Globus pallidus (tissue), 1 donor: ENCODE results near the gene RIN1.

Experiments used
- DNase-seq: peaks from one replicate; pipeline ENCODE4 v3.0.0-alpha.2; 2015; ENCODE audit warnings: low spot score

RIN1 gene

DNA sequence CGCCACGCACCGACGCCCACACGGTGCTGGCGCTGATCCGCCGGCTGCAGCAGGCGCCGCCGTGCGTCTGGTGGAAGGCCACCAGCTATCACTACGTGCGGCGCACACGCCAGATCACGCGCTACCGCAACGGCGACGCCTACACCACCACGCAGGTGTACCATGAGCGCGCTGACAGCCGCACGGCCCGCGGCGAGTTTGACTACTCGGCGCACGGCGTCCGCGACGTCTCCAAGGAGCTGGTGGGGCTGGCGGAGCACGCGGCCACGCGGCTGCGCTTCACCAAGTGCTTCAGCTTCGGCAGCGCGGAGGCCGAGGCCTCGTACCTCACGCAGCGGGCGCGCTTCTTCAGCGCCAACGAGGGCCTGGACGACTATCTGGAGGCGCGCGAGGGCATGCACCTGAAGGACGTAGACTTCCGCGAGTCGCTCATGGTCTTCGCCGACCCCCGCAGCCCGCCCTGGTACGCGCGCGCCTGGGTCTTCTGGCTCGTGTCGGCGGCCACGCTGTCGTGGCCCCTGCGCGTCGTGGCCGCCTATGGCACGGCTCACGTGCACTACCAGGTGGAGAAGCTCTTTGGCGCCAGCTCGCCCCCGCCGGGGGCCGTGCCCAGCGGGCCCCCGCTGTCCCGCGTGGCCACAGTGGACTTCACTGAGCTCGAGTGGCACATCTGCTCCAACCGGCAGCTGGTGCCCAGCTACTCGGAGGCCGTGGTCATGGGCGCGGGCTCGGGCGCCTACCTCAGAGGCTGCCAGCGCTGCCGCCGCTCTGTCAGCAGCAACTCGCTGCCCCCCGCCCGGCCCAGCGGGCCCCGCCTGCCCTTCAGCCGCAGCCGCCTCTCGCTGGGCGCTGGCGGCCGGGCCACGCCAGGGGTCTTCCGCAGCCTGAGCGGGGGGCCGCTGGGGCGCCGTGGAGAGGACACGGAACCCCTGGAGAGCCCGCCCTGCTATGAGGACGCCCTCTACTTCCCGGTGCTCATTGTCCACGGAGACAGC lies 41.3 kb downstream of the RIN1 start:
- DNase-seq, result no peak

DNA sequence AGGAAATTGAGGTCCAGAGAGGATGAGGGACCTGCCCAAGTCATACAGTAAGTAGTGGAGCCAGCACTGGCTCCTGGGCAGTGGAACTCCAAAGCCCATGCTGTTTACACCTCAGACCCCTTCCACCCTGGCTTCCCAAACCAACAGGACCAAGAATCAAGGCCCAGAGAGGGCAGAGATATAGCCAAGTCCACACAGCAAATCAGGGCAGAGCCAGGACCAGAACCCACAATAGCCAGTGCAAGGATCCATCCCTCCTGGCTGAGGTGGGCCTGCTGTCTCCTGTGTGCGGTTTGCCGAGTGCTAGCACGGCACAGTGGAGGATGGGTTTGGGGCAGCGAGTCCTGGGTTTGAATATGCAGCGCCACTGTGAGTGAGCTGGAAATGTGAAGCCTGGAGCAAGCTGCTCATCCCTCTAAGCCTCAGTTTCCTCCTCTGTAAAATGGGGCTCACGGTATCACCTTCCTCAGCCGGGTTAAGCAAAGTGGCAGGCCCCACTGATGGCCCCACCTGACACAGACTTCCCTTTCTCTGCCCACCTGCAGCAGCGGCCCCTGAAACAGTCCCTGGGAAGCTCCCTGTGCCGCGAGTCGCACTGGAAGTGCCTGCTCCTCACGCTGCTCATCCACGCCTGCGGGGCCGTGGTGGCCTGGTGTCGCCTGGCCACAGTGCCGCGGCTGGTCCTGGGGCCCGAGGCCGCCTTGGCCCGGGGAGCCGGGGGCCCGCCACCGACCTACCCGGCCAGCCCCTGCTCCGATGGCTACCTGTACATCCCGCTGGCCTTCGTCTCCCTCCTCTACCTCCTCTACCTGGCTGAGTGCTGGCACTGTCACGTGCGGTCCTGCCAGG lies 42.2 kb downstream of the RIN1 start:
- DNase-seq, result no peak

DNA sequence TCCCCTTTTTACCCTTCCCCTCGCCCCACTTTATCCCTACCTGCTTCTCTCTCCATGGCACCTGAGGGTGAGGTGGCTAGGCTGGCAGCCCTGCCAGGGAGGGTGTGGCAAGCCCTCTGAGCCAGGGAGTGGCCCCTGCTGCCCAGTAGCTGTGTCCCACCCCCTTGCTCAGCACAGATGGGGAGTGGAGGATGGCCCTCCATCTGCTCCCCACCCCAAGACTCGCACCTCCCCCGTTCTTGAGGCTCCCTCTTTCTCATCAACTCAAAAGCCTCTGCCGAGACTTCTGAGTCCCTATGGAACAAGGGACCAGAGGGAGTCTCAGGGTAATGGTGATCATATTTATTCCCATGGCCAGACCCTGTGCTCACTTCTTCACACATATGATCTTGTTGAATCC lies 42.9 kb downstream of the RIN1 start:
- no peak for DNase-seq

DNA sequence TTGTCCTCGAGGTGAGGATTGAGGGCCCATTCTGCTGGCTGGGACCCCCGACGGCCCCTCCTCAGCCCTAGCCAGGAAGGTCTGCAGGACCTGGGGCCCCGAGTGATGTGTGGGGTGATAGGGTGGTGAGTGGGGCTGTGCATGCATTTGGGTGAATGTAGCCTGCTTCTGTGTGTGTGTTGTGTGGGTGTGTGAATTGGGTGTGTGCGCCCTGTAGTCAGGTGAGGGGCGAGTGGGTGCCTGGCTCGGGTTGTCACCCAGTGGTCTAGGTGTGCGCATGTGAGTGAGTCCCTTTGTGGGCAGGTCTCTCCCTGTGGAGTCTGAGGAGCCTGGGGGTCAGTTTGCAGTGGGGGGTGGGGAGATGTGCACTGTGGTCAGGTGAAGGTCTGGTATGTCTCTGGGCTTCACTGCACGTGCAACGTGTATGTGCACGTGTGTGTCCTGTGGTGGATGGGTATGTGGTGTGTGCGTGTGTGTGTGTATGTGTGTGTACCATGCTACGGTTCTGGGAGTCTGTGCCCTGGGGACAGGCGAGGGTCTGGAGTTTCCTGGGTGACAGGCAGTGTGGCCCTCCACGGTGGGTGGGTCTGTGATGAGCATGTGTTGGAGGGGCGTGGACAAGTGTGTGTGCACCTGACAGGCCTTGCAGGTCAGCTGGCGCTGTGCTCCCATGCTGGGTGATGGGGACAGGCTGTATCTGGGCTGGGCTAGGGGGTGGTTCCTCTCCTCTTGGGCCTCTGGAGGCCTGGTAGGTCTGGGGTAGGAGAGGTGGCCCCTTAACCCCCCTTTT lies 43.5 kb downstream of the RIN1 start:
- no peak for DNase-seq

DNA sequence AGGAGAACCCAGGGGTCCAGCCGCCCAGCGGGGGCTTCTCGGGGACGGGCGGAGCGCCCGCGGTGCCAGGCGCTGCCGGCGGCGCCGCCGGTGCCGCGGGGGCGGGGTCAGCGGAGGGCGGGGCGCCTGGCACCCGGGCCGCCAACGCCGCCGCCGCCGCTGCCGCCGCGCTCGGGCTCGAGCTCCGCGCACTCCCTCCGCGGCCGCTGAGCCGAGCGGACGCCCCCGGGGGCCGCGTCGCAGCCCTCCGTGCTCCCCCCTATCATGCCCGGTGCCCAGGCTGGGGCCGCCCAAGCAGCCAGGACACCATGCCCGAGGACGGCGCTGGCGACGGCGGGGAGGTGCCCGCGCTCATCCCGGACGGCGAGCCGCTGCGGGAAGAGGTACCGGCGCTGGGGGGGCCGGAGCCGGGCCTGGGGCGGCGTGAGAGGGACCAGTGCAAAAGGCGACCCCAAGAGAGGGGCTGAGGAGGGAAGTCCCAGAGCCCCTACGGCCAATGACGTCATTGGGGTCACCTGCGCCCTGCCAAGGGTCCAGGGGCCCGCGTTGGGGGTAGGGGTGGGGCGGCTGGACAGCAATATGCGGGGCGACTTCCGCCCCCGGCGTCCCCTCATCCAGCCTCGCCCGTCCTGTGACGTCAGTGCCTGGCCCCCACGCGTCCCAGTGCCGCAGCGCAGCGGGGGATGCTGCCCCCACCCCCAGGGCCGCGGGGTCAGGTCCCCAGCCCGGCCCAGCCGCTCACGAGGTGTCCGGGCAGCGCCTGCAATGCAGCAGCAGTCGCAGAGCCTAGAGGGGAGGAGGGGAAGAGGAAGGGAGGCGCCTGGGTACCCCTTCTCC lies 44.3 kb downstream of the RIN1 start, which contains the start of gene TMEM151A:
Gene TMEM151A (plus strand): TSS at position 189 of the 837 bp plus-strand sequence. CDS start 120 bp downstream, at position 309.
- peak; percentile 66 for DNase-seq

DNA sequence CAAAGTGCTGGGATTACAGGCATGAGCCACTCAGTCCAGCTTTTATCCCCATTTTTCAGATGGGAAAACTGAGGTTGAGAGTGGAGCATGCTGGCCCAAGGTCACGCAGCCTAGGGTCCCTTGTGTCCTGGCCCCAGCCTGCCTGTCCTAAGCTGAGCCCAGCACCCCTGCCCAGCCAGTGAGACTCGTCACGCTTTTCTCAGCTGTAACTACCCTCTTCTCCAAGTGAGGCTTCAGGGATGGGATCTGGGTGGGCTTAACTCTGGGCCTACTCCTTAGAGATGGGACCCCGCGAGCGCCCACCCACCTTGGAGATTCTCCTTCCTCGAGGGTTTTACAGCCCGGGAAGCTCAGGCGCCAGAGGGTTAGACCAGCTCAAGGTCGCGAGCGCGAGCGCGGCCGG lies 44.9 kb downstream of the RIN1 start:
- no peak for DNase-seq

DNA sequence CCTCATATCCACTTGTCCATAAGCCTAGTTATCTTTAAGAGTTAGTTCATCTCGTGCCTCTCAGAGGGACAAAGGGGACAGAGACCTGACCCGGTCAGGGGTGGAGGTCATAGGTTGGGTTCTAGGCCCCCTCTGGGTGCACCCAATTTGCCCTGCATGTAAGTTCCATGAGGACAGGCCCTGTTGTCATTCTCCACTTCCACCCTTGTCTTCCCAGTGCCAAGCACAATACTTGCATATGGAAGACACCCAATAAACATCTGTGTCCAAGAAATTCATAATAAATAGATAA lies 46.0 kb downstream of the RIN1 start:
- no peak for DNase-seq

DNA sequence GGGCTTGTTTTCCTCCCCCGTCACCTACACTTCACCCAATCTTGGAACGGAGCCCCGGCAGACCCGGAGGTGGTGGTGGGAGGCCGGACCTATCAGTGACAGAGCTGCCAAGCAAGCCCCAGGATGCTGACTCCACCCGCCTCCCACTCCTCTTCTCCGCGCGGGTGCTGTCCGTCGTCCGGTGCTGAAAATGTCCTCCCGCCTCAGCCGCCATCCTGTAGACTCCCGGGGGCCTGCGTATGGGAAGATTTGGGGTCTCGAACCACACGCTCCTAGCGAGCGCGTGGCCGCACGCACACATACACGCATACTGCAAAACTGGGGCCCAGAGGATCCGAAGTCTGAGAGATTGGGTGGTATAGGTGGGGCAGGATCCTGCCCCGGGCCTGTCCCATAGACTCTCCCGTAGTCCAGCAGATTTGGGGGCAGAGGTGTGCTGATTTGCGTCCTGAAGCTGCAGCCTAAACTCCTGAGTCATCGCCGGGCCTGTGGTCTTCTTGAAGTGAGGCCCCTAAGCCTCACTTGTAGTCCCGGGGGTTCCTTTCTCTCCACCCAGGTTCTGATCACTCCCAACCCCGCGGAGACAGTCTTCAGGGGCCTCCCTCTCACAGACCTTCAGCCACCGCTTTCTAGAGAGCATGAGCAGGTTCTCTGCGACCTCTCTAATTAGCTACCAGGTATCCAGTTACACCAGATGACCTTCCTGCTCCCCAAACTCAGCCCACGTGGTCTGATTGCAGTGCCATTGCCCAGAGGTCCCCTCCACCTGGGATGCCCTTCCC lies 46.5 kb downstream of the RIN1 start:
- no peak for DNase-seq

DNA sequence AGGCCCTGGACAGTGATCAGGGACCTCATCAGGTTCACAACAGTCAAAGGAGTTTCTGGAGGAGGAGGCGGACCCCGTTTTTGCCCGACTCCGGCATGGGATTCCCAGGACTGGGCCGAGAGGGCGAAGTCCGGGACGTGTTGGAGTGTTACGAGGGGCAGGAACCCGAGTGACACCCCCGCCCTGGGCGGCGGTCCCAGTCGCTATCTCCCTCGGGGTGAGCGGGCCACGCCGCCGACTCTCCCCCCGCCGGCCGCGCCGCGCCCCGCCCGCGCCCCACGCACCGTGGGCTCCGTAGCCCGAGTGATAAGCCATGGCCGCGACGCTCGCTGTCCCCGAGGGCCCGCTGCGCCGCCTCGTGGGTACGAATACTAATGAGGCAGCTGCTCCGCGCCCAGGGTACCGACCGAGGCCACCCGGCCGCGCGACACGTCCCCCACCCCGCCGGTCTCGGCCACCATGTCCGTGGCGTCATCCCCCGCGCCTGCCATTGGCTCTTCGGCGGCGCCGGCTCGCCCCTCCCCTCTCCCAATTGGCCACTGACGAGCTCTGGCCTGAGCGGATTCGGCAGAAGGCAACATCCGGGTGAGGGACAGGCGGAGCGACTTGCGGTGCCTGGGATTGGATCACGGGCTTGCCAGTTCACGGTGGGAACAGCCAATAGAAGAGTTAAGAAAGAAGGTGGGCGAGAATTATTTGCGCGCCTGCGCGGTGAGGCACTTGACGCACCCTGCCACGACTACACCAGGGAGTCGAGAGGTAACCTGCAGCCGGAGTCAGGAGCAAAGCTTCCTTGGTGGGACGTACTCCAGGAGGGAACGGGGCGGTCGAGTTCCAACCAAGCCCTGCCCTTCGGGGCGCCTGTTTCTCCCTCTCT lies 47.3 kb downstream of the RIN1 start, which contains the start of gene YIF1A:
Gene YIF1A (minus strand): TSS at position 473 of the 877 bp plus-strand sequence. CDS start 158 bp downstream, at position 315.
- DNase-seq, result peak; percentile 99

DNA sequence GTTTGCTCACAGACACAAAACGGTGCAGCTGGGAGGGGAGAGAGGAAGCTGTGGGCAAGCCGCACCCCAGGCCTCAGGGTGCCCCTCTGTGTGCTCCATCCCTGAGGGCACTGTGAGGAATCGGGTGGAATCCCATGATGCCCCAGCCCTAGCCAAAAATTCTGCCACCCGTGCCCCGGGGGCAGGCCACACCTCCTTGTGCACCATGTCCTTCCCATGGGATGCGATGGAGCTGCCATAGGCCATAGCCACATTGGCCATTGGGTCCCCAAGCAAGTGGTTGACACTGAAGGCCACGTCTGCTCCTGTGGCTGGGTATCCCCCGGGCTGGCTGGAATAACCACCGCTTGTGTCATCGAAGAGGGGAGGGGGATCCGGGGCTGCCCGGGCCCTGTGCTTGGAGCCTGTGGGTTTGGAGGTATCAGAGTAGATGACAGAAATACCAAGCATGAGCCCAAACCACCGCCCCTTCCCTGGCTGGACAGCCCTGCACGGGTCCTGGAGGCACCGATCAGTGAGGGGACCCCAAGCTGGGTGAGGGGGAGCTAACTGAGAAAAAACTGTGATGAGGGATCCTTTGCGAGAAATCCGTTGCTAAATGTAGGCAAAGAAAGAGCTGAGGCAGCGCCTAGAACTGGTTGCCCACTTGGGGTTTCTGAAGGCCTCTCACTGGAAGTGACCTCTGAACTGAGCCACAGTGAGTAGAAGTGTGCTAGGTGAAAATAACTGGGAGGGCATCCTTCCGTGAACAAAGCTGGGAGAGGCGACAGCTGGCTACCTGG lies 48.2 kb downstream of the RIN1 start:
- no peak for DNase-seq

DNA sequence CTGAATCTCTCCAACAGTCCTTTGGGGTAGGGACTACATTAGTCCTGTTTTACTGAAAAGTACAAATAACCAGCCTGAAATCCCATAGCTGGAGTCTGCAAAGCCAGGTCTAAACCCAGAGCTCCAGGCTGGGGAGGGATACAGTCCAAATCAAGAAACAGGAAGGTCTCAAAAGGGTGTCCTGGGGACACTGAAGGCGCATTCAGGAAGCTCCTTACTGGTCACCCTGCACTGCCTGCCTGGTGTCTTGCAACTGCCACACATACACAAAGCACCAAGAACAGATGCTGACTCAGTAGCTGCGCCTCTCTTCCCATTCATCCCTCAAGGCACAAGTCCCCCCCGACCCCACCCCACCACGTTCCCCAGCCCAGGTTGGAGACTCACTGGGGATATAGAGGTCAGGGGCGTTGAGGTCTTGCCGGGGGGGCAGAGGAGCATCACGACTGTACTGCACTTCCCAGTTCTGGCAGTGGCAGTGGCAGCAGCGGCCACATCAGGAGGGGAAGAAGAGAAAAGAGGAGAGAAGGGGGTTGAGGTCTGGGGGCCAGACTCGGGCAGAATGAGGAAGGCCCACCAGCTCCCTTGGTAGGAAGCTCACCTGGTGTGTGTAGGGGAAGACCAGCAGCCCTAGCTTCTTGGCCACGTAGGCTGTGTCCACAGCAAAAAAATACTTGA lies 48.9 kb downstream of the RIN1 start:
- no peak for DNase-seq

DNA sequence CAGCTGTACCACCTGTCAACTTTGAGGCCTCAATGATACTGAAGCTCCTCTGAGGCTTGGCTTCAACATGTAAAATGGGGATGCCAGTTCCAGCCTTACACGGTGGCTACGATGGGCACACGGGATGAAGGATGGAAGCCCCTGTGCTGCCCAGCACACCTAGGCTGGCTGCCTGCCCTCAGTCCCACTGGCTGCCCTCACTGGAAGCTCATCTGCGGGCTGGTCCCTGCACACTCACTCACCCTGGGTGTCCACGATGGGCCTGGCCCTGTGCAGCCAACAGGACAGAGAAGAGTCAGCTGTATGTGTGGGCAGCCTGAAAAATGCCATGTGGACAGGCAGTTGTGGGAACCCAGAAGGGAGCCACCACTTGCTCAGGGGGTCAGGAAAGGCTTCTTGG lies 49.5 kb downstream of the RIN1 start:
- DNase-seq, result no peak

DNA sequence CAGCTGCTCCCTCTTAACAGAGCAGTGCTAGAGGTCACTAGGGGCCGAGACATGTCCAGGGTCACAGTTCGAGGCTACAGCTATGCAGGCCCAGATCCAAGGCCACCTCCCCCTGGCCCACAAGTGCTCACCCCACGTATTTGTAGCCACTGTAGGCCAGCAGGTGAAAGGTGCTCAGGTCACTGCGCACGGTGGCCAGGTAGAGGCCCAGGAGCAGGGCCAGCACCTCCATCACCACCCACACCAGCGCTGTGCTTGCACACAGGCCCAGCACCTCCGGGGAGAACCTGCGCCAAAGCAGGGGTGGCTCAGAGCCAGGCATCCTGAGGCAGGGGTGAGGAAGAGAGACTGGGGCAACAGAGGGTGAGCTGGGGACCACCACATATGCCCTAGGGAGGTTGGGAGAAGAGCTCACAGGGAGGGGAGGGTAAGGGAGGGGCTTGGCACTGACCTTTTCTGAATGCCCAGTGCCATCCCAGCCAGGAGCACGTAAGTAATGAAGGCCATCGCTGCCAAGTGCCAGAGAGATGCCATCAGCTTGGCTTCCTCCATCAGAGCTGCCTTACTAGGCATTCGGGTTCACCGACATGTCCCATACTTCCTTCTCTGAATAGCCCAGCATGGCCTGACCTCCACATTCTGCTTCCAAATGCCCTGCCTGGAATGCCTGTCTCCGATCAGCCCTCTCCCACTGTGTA lies 50.8 kb downstream of the RIN1 start:
- DNase-seq, result no peak

DNA sequence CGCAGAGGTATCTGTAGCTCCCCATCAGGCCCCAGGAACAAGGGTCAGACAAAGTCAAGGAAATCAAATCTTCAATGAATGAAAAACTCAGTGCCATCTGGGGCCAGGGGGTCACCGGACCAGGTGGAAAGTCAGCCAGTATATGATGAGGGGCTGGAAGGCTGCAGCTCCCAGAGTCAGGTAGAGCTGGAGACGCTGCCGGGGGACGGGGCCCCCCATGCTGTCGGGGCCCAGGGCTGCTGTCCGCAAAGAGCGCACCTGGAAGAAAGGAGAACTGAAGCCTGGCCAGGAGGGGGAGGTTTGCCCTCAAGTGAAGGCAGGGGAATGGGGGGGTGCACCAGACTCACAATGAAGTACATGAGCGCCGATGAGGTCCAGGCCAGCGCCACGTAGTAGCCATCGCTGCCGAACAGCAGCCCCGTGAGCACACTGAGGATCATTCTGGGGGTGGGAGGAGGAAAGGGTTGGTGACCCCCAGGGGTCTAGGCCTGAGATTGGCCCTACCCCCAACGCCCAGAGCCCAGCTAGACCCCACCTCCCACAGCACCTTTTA lies 51.6 kb downstream of the RIN1 start:
- DNase-seq, result no peak

DNA sequence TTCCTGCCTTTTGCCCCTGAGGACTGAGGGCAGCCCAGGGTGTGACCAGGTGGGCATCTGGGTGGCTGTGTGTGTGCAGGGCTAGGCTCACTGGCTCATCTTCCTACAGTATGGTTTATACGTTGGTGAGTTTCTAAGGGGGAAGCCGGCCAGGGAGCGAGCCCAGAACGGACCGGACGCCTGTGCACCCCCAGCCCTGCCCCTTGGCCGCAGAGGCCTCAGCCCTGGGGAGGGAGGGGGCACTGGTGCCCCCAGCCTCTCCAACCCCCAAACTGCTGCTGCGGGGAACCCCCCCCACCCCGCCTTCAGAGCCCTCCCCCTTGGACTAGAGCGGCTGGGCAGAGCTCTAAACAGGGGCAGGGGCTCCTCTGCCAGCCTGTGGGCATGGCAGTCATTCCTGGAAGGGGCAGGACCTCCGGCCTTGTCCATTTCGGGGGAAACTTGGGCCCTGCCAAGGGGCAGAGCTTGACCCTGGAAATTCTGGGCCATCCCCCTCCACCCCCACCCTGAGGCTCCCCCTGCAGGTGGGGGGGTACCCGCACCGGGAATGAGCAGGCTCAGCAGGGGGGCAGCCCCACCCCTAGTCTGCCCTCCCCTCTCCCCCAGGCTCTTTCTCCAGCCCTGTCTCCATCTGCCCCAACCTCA lies 52.7 kb downstream of the RIN1 start:
- DNase-seq, result no peak
